HCT116 (cell line): ENCODE data around the gene INSL6.

Experiments used
- CTCF ChIP-seq, 3 experiments: fragments of 200-600 bp in 1 of 3; sonication (generic) in 1 of 3; IDR thresholded peaks in 2 of 3; conservative IDR thresholded peaks in 1 of 3; 2 replicates each; pipeline ENCODE4 v1.5.1; 2012 to 2017; ENCODE audit warnings: low read depth in 2 of 3, low read length in 2 of 3, antibody characterized with exemption in 1 of 3, borderline replicate concordance in 1 of 3, control low read depth in 1 of 3, mild to moderate bottlenecking in 1 of 3, mixed read lengths in 1 of 3, mixed run types in 1 of 3, moderate library complexity in 1 of 3; ENCODE audit not compliant: insufficient read depth in 1 of 3
- FOSL1 ChIP-seq: IDR thresholded peaks from 2 replicates; pipeline ENCODE4 v1.6.1; 2012; ENCODE audit warnings: low read depth
- POLR2A ChIP-seq: IDR thresholded peaks from 2 replicates; pipeline ENCODE4 v1.7.0; 2011; ENCODE audit warnings: borderline replicate concordance; ENCODE audit not compliant: insufficient read depth, insufficient read length; ENCODE audit errors: extremely low read depth
- POLR2AphosphoS5 ChIP-seq: IDR thresholded peaks from 2 replicates; pipeline ENCODE4 v1.6.1; 2011; ENCODE audit warnings: mild to moderate bottlenecking, low read depth, low read length, moderate library complexity

GRCh38 chr9:5193345-5193744, 7.9 kb upstream of the INSL6 start:
- TF ChIP-seq CTCF (IDR thresholded peaks at IDR 0.05 in 2 of 3, conservative IDR thresholded peaks at IDR 0.05 in 1 of 3; ENCODE audit: borderline replicate concordance in 1 of 3, insufficient read depth in 1 of 3, low read depth in 2 of 3, low read length in 2 of 3) (no peak), POLR2AphosphoS5 (no peak), POLR2A (no peak), FOSL1 (no peak)
